CD4-positive, alpha-beta T cell treated with Interleukin-12 subunit alpha and Interleukin-12 subunit beta, for 1 hour (primary cell): ENCODE results near the gene MORF4L2.
"Not testable (repeated sequence)": the region's sequence is repeated elsewhere in the genome, so short reads cannot be mapped to it uniquely, and the experiment has no call there.

Source experiments
- DNase-seq: peaks from one replicate; pipeline ENCODE4 v3.0.0-alpha.2; 2020

MORF4L2 gene

DNA sequence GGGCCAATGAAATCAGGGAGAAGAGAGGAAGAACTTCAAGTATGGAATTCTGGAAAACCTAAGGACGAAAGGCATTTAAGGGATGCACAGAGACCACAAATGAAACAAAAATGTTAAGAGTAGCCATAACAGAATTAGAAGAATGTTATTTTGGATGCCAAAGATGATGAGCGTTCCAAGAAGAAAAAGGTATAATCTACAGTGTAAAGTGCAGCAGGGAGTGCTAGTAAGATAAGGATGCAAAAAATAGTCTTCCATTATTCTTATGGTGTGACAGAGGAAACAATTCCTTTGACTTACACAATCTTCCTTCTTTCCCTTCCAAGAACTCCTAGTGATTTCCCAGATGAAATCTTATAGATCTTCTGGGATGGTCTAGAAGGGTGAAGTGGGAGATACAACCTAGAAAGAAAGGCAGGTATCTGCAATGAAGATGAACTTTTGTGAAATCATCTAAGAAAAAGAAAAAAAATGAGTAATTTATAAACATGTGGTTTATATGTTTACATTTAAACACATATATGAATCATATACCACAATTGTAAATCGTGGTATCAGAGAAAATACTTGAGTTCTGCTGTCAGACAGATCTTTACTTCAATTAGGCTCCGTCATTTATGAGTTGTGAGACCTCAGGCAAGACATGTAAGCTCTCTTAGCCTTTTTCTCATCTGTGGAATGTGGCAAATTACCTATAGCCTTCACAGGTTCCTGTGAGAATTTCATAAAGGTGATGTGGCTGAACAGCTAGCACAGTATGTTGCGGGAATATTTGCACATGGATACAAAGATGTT, 8.1 kb downstream of the MORF4L2 start:
- DNase-seq = no peak

DNA sequence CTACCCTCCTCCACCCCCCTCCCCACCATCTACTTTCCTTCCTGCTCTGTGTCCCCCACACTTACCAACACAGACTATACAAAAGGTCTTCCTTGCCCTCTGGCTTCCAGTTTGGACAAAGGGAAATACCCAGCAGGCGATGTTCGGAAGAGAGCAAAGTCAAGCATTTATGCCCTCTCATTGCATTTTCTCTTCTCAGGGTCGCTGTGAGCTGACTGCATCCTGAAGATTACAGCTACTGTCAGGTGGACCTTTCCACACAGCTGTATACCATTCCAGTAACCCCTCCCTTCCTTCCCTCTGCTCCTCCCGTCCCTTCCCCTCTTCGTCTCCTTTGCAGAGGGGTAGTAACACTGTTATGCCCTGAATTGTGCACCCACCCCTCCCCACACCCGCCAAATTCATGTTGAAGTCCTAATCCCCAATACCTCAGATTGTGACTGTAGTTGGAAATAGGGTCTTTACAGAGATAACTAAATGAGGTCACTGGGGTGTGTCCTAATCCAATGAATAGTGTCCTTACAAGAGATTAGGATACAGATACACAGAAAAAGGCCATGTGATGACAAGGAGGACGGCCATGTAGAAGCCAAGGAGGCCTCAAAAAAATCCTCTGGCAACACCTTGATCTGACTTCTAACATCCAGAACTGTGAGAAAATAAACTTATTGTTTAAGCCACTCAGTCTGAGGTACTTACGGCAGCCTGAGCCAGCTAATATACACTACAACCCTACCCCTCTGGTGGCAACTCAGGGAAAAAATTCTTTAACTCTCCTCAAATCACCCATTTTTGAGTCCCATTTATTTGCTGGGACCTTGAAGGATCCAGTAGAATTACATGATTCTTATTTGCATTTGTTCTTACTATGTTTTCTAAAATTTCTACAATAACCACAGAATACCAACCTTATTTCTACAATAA, 11.7 kb downstream of the MORF4L2 start:
- DNase-seq = no peak

DNA sequence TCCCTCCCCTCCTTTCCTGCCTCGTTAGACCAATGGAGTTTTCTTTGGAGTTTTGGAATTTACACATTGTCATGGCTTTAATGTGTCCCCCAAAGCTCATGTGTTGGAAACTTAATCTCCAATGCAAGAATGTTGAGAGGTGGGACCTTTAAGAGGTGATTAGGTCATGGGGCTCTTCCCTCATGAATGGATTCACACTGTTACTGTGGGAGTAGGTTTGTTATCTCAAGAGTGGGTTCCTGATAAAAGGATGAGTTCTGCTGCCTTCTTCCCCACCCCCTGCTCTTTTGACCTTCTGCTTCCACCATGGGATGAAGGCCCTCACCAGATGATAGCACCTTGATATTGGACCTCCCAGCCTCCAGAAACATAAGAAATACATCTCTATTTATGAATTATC, 16.8 kb downstream of the MORF4L2 start:
- DNase-seq = no peak

GRCh38 chrX:103666202-103667107, 20.0 kb downstream of the MORF4L2 start:
- DNase-seq = no peak

DNA sequence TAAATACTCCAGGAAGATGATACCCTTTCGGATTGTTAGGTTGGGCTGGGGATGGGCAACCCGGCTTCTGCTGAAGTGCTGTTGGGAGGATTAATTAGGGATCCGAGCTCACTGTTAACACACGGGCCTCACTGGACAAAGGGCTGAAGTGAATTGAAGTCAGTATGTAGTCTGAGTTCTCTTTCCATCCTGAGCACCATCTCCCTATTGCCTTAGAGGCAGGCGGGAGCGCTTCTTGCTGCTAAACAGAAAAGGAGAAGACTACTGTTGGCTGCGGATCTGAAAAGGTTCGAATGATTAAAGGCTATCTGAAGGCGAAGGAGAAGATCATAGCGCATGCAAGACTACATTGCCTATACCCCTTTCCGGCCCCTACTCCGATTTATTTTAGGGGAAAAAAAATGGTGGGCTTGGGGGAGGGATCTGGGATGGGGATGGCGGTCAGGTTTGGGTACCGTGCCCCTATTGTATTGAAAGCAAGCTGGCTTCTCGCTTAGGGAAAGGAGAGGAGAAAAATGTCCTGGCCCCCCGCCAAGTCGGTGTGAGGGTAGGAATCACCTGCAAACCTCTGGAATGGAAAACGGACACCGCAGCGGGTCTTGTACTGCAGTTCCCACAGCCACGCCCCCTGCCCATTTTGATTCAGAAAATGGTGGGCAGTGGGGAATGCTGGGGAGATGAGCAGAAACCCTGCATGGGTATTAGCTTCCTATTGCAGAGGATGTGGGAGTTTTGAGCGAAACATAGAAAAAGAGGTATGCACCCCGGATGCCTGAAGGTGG, 22.3 kb downstream of the MORF4L2 start:
- DNase-seq = no peak

- DNase-seq = not testable (repeated sequence)
Observed at GRCh38 chrX:103659460-103659859, 27.0 kb downstream of the MORF4L2 start.

DNA sequence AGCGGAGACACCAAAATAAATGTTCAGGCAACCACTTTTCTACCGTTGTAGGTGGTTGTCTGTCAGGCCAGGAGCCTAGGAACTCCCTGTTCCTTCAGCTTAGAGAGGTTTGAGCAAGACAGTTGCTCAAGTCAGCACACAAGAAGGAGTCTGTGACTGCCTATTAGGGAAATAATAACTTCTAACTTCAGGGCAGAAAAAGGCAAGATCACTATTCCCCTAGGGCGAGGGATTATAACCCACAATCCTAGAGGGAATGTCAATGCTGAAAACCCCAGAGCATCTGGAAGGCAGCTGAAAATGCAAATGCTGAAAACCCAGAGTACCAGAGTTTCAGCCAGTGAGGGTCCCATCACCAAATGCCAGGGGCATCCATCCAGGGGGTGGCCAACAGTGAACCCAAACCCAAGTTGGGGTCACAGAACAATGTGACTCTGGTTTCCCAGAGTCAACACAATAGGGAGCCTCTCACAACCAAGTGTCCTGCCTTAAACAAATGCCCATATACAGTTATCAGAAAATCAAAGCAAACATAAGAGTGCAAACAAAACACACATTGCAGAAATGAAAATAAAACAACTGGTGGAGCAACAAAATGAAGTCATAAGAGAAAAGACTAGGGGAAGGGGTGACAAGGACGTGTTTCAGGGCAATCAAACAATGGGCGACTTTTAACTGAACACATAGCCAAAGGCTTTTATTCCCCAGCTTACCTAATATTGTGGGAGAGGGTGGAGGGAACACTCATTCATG, 27.6 kb downstream of the MORF4L2 start:
- no peak for DNase-seq

DNA sequence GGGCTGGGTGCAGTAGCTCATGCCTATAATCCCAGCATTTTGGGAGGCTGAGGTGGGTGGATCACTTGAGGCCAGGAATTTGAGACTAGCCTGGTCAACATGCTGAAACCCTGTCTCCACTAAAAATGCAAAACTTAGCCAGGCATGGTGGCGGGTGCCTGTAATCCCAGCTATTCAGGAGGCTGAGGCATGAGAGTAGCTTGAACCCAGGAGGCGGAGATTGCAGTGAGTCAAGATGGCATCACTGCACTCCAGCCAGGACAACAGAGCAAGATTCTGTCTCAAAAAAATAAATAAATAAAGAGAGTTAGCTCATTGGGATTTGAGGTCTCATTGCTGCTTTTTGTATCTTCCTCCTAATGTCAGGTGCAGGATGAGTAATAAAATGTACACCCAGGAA, 29.4 kb downstream of the MORF4L2 start:
- DNase-seq = not testable (repeated sequence)

GRCh38 chrX:103656617-103657016, 29.9 kb downstream of the MORF4L2 start:
- no peak for DNase-seq

DNA sequence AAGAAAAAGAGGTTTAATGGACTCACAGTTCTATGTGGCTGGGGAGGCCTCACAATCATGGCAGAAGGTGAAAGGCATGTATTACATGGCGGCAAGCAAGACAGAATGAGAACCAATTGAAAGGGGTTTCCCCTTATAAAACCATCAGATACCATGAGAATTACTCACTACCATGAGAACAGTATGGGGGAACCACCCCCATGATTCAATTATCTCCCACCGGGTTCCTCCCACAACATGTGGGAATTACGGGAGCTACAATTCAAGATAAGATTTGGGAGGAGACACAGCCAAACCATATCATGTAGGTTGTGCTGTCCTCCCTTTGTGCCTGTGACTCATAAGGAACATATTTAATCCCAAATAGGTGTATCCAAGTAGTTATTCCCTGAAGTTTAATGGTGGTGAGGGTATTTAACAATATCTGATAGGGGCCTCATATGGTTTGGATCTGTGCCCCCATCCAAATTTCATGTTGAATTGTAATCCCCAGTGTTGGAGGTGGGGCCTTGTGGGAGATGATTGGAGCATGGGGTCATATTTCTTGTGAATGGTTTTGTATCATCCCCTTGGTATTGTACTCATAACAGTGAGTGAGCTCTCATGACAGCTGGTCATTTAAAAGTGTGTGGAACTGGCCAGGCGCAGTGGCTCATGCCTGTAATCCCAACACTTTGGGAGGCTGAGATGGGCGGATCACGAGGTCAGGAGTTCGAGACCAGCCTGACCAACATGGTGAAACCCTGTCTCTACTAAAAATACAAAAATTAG, 31.1 kb downstream of the MORF4L2 start:
- not testable (repeated sequence) for DNase-seq

DNA sequence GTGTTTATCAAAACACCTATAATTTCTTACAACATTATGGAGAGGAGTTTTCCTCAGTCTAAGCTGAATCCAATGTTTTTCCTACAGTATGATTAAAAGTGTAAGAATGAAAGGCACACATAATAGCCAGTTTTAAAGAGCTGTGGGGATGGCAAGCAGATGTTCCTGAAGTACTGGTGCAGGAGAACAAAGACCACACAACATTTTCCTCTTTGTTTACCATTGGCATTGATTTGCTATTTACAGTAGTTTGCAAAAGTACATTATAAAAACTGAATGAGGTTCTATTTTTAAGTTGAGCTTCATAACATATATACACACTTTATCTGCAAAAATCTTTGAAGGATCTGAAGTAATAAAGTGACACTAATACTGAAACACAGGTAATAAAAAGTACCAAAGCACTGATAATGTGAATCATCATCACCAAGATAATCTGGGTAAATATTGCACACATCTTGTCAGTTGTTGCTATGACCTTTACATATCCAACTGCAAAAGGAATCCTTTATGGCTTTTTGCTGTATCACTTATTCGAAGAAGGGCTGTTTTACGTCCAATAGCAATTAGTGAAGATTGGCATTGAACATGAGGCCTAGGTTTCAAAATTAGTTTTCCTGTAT, 35.2 kb downstream of the MORF4L2 start:
- DNase-seq = no peak

DNA sequence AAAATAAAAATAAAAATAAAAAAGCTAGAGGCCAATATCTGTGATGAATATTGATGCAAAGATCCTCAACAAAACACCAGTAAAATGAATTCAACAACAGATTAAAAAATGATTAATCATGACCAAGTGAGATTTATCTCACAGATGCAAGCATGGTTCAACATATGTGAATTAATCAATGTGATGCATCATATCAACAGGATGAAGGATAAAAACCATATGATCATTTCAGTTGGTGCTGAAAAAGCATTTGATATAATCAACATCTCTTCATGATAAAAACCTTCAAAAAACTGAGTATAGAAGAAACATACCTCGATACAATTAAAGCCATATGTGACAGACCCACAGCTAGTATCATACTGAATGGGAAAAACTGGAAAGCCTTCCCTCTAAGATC, 38.9 kb downstream of the MORF4L2 start:
- no peak for DNase-seq

- no peak for DNase-seq
Observed at GRCh38 chrX:103644125-103644524, 42.4 kb downstream of the MORF4L2 start.

GRCh38 chrX:103640401-103641155, 45.9 kb downstream of the MORF4L2 start:
- DNase-seq = no peak

- DNase-seq = not testable (repeated sequence)
Observed at GRCh38 chrX:103638479-103639346, 47.8 kb downstream of the MORF4L2 start.

DNA sequence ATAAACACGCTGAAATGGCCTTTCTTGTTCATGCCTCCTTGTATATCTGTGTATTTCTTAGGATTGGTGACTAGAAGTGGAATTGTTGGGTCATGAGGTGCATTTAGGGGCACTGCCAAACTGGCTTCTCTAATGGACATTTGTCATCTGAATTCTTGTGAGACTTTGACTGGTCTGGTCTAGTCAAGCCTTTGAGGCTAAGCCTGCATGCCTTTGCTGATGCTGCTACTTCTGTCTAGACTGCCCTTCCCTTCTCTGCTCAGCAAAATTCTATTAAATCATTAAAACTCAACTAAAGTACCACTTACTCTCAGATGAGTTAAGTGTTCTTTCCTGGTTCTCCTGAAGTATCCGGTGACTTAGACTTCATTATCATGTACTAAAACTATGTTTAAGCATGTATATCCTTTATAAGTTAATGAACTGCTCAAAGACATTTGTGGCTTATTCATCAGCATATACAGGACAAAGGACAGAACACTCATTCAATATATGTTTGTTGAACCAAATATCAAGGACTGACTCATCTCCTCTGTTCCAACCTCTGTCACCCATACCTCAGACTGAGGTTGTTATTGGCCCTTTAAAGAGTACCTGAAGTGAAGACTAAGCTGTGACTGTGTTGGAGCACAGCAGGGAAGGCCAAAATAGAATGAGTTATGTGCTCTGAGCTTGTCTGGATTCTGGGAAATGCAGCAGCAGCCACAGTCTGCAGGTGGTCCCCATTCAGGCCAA, 48.7 kb downstream of the MORF4L2 start:
- no peak for DNase-seq

- DNase-seq = no peak
Observed at GRCh38 chrX:103635436-103635835, 51.1 kb downstream of the MORF4L2 start.
